ENCODE measurements around the gene GLRA1.

GRCh38 chr5:151775025-151775606 is 149.5 kb downstream of the GLRA1 start:
- TF ChIP-seq CTCF (IDR thresholded peaks at IDR 0.05 in 8 of 11, conservative IDR thresholded peaks at IDR 0.05 in 3 of 11) (no peak), POLR2A (IDR thresholded peaks at IDR 0.05) (no peak)
